ENCODE data around the gene ETV5.

Gene ETV5

GRCh38 chr3:186108941-186109865, at the start of gene ETV5:
TSS of gene ETV5 (minus strand) at chr3:186109089. CDS start at chr3:186105868, 3,221 bp downstream.
- peak; percentile 90 to 92 for DNase-seq (ENCODE audit: low read depth in 2 of 2)

- DNase-seq (ENCODE audit: low read depth in 2 of 2): no peak
Measured at GRCh38 chr3:186154641-186155040, 45.8 kb upstream of the ETV5 start.

- DNase-seq (ENCODE audit: low read depth in 2 of 2): no peak
Measured at GRCh38 chr3:186152889-186153292, 44.0 kb upstream of the ETV5 start.

GRCh38 chr3:186152361-186152798, 43.5 kb upstream of the ETV5 start:
- DNase-seq (ENCODE audit: low read depth in 2 of 2): no peak

GRCh38 chr3:186151077-186151971, 42.4 kb upstream of the ETV5 start:
- no peak for DNase-seq (ENCODE audit: low read depth in 2 of 2)

GRCh38 chr3:186150041-186150830, 41.3 kb upstream of the ETV5 start:
- no peak for DNase-seq (ENCODE audit: low read depth in 2 of 2)

GRCh38 chr3:186149319-186149960, 40.6 kb upstream of the ETV5 start:
- DNase-seq (ENCODE audit: low read depth in 2 of 2): no peak

- DNase-seq (ENCODE audit: low read depth in 2 of 2): no peak
Measured at GRCh38 chr3:186144257-186144656, 35.4 kb upstream of the ETV5 start.

GRCh38 chr3:186143250-186143649, 34.4 kb upstream of the ETV5 start:
- no peak for DNase-seq (ENCODE audit: low read depth in 2 of 2)

- DNase-seq (ENCODE audit: low read depth in 2 of 2): no peak
Measured at GRCh38 chr3:186142393-186142932, 33.6 kb upstream of the ETV5 start.

GRCh38 chr3:186141790-186142189, 32.9 kb upstream of the ETV5 start:
- DNase-seq (ENCODE audit: low read depth in 2 of 2): no peak

- DNase-seq (ENCODE audit: low read depth in 2 of 2): no peak
Measured at GRCh38 chr3:186138272-186138981, 29.5 kb upstream of the ETV5 start.

GRCh38 chr3:186137051-186137685, 28.3 kb upstream of the ETV5 start:
- DNase-seq (ENCODE audit: low read depth in 2 of 2): no peak

GRCh38 chr3:186133980-186134379, 25.1 kb upstream of the ETV5 start:
- DNase-seq (ENCODE audit: low read depth in 2 of 2): no peak

GRCh38 chr3:186132487-186132886, 23.6 kb upstream of the ETV5 start:
- DNase-seq (ENCODE audit: low read depth in 2 of 2): no peak

GRCh38 chr3:186129206-186129605, 20.3 kb upstream of the ETV5 start:
- DNase-seq (ENCODE audit: low read depth in 2 of 2): no peak

- DNase-seq (ENCODE audit: low read depth in 2 of 2): no peak
Measured at GRCh38 chr3:186128158-186128557, 19.3 kb upstream of the ETV5 start.

- DNase-seq (ENCODE audit: low read depth in 2 of 2): no peak
Measured at GRCh38 chr3:186127463-186127862, 18.6 kb upstream of the ETV5 start.

- DNase-seq (ENCODE audit: low read depth in 2 of 2): no peak
Measured at GRCh38 chr3:186125118-186125517, 16.2 kb upstream of the ETV5 start.

GRCh38 chr3:186124592-186124991, 15.7 kb upstream of the ETV5 start:
- DNase-seq (ENCODE audit: low read depth in 2 of 2): no peak

Data from stimulated activated CD4-positive, alpha-beta T cell treated with anti-CD3 and anti-CD28 coated beads, Interleukin-15, amount 100 ng/mL, for 48 hours (primary cell).